HEK293T (cell line): ENCODE results near the gene PLK4.

Experiments
- ARNT ChIP-seq: fragments of 450-650 bp; IDR thresholded peaks from 2 replicates; pipeline ENCODE4 v1.6.1; 2017; ENCODE audit warnings: mild to moderate bottlenecking
- BHLHE40 ChIP-seq: fragments of 450-650 bp; IDR thresholded peaks from 2 replicates; pipeline ENCODE4 v1.6.1; 2016; ENCODE audit warnings: mild to moderate bottlenecking, moderate library complexity, borderline replicate concordance
- CTBP1 ChIP-seq: fragments of 450-650 bp; IDR thresholded peaks from 2 replicates; pipeline ENCODE4 v1.6.1; 2016; ENCODE audit warnings: borderline replicate concordance
- ELF4 ChIP-seq: fragments of 450-650 bp; IDR thresholded peaks from 2 replicates; pipeline ENCODE4 v1.6.1; 2017; ENCODE audit warnings: antibody characterized with exemption
- FOXA1 ChIP-seq: fragments of 450-650 bp; IDR thresholded peaks from 2 replicates; pipeline ENCODE4 v1.6.1; 2016; ENCODE audit warnings: mild to moderate bottlenecking
- FOXK2 ChIP-seq: fragments of 450-650 bp; IDR thresholded peaks from 2 replicates; pipeline ENCODE4 v1.6.1; 2016; ENCODE audit warnings: mild to moderate bottlenecking
- FOXM1 ChIP-seq: fragments of 450-650 bp; IDR thresholded peaks from 2 replicates; pipeline ENCODE4 v1.6.1; 2017; ENCODE audit warnings: mild to moderate bottlenecking, borderline replicate concordance
- HDGF ChIP-seq: fragments of 450-650 bp; IDR thresholded peaks from 2 replicates; pipeline ENCODE4 v1.6.1; 2017; ENCODE audit warnings: antibody characterized with exemption, borderline replicate concordance
- NFRKB ChIP-seq: fragments of 450-650 bp; IDR thresholded peaks from 2 replicates; pipeline ENCODE4 v1.6.1; 2016; ENCODE audit warnings: mild to moderate bottlenecking, moderate library complexity
- PKNOX1 ChIP-seq: fragments of 450-650 bp; IDR thresholded peaks from 2 replicates; pipeline ENCODE4 v1.6.1; 2016
- SP1 ChIP-seq: fragments of 450-650 bp; IDR thresholded peaks from 2 replicates; pipeline ENCODE4 v1.6.1; 2017
- SUZ12 ChIP-seq: fragments of 450-650 bp; IDR thresholded peaks from 2 replicates; pipeline ENCODE4 v1.6.1; 2016; ENCODE audit warnings: mild to moderate bottlenecking
- TARDBP ChIP-seq: fragments of 450-650 bp; IDR thresholded peaks from 2 replicates; pipeline ENCODE4 v1.6.1; 2016
- ZNF384 ChIP-seq: fragments of 450-650 bp; IDR thresholded peaks from 2 replicates; pipeline ENCODE4 v1.6.1; 2016

- TF ChIP-seq CTBP1 (no peak), ELF4 (no peak), SP1 (no peak), FOXM1 (no peak), FOXK2 (no peak), TARDBP (no peak), ARNT (no peak), HDGF (no peak), BHLHE40 (no peak), SUZ12 (no peak), PKNOX1 (no peak), ZNF384 (no peak), FOXA1 (no peak), NFRKB (no peak)
These were observed 7.9 kb downstream of the PLK4 start for GRCh38 chr4:127888559-127888958.
